WTC11 (cell line): ENCODE results near the gene CD40LG. TPM values are rescaled to one million over a fixed set of nuclear protein-coding genes. Genes with fewer than 3 reads are reported as not detected.

Source experiments
- ATAC-seq: fragments of 200-7000 bp; cut with Tn5 transposase; 2 replicates; pipeline ENCODE4 v1.10.0; 2021; ENCODE audit warnings: mild to moderate bottlenecking, moderate library complexity
- CTCF ChIA-PET: fragments of 300-600 bp; sonication (Branson Sonifier 250); formaldehyde crosslinking; loops from one replicate; lab custom pipeline; 2021; ENCODE audit warnings: antibody characterized with exemption; lab: Charles Lee
- POLR2A ChIA-PET: fragments of 350-600 bp; sonication (Branson Sonifier 250); formaldehyde crosslinking; loops from one replicate; lab custom pipeline; 2021; ENCODE audit warnings: antibody characterized with exemption; lab: Charles Lee
- DNase-seq: peaks from one replicate; pipeline ENCODE4 v3.0.0; 2021; ENCODE audit warnings: low spot score
- H3K27ac Mint-ChIP-seq: 2 replicates; pipeline ENCODE4 v1.8.0; 2021; ENCODE audit warnings: mixed read lengths
- H3K27me3 Mint-ChIP-seq: 2 replicates; pipeline ENCODE4 v1.8.0; 2021; ENCODE audit warnings: low read depth, mild to moderate bottlenecking, moderate library complexity, mixed read lengths
- H3K36me3 Mint-ChIP-seq: 2 replicates; pipeline ENCODE4 v1.8.0; 2021; ENCODE audit warnings: mixed read lengths
- H3K4me1 Mint-ChIP-seq: 2 replicates; pipeline ENCODE4 v1.8.0; 2022; ENCODE audit warnings: mixed read lengths
- H3K4me3 Mint-ChIP-seq: 2 replicates; pipeline ENCODE4 v1.8.0; 2021; ENCODE audit warnings: mild to moderate bottlenecking, moderate library complexity, mixed read lengths
- H3K9me3 Mint-ChIP-seq: 2 replicates; pipeline ENCODE4 v1.8.0; 2021; ENCODE audit warnings: mixed read lengths
- E2F5 ChIP-seq: sonication (generic); formaldehyde crosslinking; IDR thresholded peaks from 2 replicates; pipeline ENCODE4 v1.8.1; 2022; ENCODE audit warnings: mild to moderate bottlenecking, moderate library complexity, missing genetic modification reagents
- GRHL2 ChIP-seq: fragments of 250-450 bp; sonication (Bioruptor Pico); IDR thresholded peaks from 2 replicates; pipeline ENCODE4 v1.8.0; 2022; ENCODE audit warnings: mild to moderate bottlenecking, moderate library complexity; ENCODE audit not compliant: insufficient replicate concordance, severe bottlenecking
- MAX ChIP-seq: sonication (generic); formaldehyde crosslinking; IDR thresholded peaks from 2 replicates; pipeline ENCODE4 v1.8.0; 2022; ENCODE audit warnings: mild to moderate bottlenecking, missing genetic modification reagents
- NFATC4 ChIP-seq: fragments of 250-450 bp; sonication (Bioruptor Pico); IDR thresholded peaks from 2 replicates; pipeline ENCODE4 v1.9.0; 2021; ENCODE audit warnings: mild to moderate bottlenecking
- NR3C1 ChIP-seq: sonication (generic); formaldehyde crosslinking; conservative IDR thresholded peaks from 2 replicates; pipeline ENCODE4 v1.8.1; 2023; ENCODE audit warnings: low read depth, mild to moderate bottlenecking, missing genetic modification reagents
- OVOL2 ChIP-seq: fragments of 250-450 bp; sonication (Bioruptor Pico); IDR thresholded peaks from 2 replicates; pipeline ENCODE4 v1.9.0; 2021; ENCODE audit warnings: mild to moderate bottlenecking, borderline replicate concordance
- ZNF138 ChIP-seq: sonication (generic); formaldehyde crosslinking; conservative IDR thresholded peaks from 2 replicates; pipeline ENCODE4 v1.8.1; 2022; ENCODE audit warnings: mild to moderate bottlenecking, moderate library complexity, missing genetic modification reagents
- ZNF219 ChIP-seq: sonication (generic); formaldehyde crosslinking; IDR thresholded peaks from 2 replicates; pipeline ENCODE4 v1.8.0; 2023; ENCODE audit warnings: missing genetic modification reagents, mild to moderate bottlenecking, borderline replicate concordance
- ZNF232 ChIP-seq: sonication (generic); formaldehyde crosslinking; IDR thresholded peaks from 2 replicates; pipeline ENCODE4 v1.8.0; 2022; ENCODE audit warnings: mild to moderate bottlenecking, missing genetic modification reagents
- ZNF423 ChIP-seq: fragments of 250-450 bp; sonication (Bioruptor Pico); IDR thresholded peaks from 2 replicates; pipeline ENCODE4 v2.1.2; 2022; ENCODE audit warnings: mild to moderate bottlenecking, moderate library complexity
- total RNA-seq: library from RNA; stranded (reverse); gene quantifications from 3 replicates; pipeline ENCODE4 v1.2.3, GENCODE V29; 2021
- TF ChIP-seq, protein P1 (sequence below): fragments of 250-450 bp; sonication (Bioruptor Pico); IDR thresholded peaks from 2 replicates; pipeline ENCODE4 v1.9.0; 2021; ENCODE audit warnings: mild to moderate bottlenecking
- TF ChIP-seq, protein P2 (sequence below): sonication (generic); formaldehyde crosslinking; IDR thresholded peaks from 2 replicates; pipeline ENCODE4 v1.8.0; 2022; ENCODE audit warnings: missing genetic modification reagents
- TF ChIP-seq, protein P3 (sequence below): fragments of 200-600 bp; IDR thresholded peaks from 2 replicates; pipeline ENCODE4 v1.8.0; 2022; ENCODE audit warnings: antibody characterized with exemption
- TF ChIP-seq, protein P4 (sequence below): sonication (generic); formaldehyde crosslinking; IDR thresholded peaks from 2 replicates; pipeline ENCODE4 v1.8.0; 2023; ENCODE audit warnings: missing genetic modification reagents, mild to moderate bottlenecking, borderline replicate concordance

Gene CD40LG
- total RNA-seq, 1 experiment from 2014 or later: not detected

GRCh38 chrX:136692271-136692670 lies 44.3 kb downstream of the CD40LG start (continued):
- TF ChIP-seq, protein P1, sequence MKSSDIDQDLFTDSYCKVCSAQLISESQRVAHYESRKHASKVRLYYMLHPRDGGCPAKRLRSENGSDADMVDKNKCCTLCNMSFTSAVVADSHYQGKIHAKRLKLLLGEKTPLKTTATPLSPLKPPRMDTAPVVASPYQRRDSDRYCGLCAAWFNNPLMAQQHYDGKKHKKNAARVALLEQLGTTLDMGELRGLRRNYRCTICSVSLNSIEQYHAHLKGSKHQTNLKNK (CRISPR knock-in tag): no peak

DNA sequence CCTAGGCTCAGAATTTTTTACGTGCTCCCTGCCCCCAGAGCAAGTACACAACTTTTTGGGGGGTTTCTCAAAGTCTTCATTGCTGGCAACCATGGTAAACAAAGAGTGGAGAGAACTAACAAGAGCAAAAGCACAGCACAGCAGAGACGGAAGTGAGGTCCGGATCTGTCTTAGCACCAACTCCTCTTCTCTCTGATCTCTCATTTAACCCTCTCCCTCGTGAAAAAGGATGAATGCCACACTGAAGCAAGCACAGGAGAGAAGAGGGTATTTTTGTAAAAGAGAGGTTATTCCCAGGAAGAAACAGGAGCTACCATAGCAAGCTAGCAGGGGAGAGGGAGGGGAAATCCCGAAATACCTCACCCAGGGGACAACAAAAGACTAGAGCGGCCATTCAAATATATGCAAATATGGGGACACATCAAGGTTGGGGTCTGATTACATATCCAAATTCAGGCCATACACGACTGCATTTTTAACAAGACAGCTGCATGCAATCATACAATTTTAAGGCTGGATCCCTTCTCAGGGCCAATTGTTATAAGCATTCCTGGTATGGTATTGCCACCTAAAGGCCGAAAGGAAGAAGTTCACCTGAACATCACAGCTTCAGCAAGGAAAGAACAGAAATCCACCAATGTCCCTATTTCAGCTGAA lies 46.6 kb downstream of the CD40LG start:
- DNase-seq (no peak), ATAC-seq (peak; percentile 77)
- CTCF ChIA-PET: interaction anchor here (0.6 to 2.5 kb wide), 17 partner anchors 13 to 422 kb away, joined by 3 to 55 read pairs (median 3); partner anchors contain the start of gene HTATSF1
- Mint-ChIP-seq H3K9me3 (peaks cover 11% of the 10 kb centered on the region), H3K27ac (peak overlapping the region; percentile 91), H3K4me1 (peaks cover 8% of the 10 kb centered on the region), H3K27me3 (no peaks in the 10 kb centered on the region), H3K4me3 (no peak overlapping the region), H3K36me3 (0 out of 2 replicates have a peak, but pooled peaks cover 3% of the 10 kb centered on the region)
- TF ChIP-seq NFATC4 (CRISPR knock-in tag) (no peak), ZNF423 (no peak), ZNF232 (CRISPR knock-in tag) (no peak), NR3C1 (CRISPR knock-in tag) (no peak), E2F5 (CRISPR knock-in tag) (no peak)
- TF ChIP-seq, protein P2, sequence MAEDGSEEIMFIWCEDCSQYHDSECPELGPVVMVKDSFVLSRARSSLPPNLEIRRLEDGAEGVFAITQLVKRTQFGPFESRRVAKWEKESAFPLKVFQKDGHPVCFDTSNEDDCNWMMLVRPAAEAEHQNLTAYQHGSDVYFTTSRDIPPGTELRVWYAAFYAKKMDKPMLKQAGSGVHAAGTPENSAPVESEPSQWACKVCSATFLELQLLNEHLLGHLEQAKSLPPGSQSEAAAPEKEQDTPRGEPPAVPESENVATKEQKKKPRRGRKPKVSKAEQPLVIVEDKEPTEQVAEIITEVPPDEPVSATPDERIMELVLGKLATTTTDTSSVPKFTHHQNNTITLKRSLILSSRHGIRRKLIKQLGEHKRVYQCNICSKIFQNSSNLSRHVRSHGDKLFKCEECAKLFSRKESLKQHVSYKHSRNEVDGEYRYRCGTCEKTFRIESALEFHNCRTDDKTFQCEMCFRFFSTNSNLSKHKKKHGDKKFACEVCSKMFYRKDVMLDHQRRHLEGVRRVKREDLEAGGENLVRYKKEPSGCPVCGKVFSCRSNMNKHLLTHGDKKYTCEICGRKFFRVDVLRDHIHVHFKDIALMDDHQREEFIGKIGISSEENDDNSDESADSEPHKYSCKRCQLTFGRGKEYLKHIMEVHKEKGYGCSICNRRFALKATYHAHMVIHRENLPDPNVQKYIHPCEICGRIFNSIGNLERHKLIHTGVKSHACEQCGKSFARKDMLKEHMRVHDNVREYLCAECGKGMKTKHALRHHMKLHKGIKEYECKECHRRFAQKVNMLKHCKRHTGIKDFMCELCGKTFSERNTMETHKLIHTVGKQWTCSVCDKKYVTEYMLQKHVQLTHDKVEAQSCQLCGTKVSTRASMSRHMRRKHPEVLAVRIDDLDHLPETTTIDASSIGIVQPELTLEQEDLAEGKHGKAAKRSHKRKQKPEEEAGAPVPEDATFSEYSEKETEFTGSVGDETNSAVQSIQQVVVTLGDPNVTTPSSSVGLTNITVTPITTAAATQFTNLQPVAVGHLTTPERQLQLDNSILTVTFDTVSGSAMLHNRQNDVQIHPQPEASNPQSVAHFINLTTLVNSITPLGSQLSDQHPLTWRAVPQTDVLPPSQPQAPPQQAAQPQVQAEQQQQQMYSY (CRISPR knock-in tag): no peak
- TF ChIP-seq, protein P3, sequence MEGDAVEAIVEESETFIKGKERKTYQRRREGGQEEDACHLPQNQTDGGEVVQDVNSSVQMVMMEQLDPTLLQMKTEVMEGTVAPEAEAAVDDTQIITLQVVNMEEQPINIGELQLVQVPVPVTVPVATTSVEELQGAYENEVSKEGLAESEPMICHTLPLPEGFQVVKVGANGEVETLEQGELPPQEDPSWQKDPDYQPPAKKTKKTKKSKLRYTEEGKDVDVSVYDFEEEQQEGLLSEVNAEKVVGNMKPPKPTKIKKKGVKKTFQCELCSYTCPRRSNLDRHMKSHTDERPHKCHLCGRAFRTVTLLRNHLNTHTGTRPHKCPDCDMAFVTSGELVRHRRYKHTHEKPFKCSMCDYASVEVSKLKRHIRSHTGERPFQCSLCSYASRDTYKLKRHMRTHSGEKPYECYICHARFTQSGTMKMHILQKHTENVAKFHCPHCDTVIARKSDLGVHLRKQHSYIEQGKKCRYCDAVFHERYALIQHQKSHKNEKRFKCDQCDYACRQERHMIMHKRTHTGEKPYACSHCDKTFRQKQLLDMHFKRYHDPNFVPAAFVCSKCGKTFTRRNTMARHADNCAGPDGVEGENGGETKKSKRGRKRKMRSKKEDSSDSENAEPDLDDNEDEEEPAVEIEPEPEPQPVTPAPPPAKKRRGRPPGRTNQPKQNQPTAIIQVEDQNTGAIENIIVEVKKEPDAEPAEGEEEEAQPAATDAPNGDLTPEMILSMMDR: peak; percentile 47; the same call in 1 of the 2 replicates
- POLR2A ChIA-PET: no interaction called here

DNA sequence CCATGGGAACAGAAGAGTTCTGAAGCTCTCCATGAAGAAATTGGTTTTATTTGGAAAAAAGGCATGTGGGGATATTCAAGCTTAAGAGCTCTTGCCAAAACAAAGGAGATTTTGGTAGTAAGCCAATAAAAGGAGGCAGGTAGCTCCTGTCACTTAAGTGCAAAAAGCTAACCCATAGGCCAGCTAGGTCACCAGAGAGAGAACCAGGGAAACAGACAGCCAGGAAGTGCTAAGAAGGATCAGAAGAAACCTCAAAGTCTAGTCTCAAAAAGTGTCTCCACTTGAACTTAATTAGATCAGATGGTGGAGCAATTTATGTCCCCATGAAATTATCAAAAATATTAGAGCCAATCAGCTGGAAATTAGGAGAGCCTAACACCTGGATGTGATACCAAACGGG lies 49.2 kb downstream of the CD40LG start:
- Mint-ChIP-seq H3K27me3 (no peaks in the 10 kb centered on the region), H3K4me3 (no peak overlapping the region), H3K27ac (no peak overlapping the region), H3K9me3 (peaks cover 18% of the 10 kb centered on the region), H3K4me1 (peaks cover 5% of the 10 kb centered on the region), H3K36me3 (peaks cover 6% of the 10 kb centered on the region)
- ChIA-PET CTCF (interaction anchor here (1.0 to 1.1 kb wide), 2 partner anchors 9 to 89 kb away, joined by 3 read pairs; no protein-coding TSS in a partner anchor), POLR2A (no interaction called here)
- ATAC-seq (no peak), DNase-seq (no peak)
- TF ChIP-seq, protein P4, sequence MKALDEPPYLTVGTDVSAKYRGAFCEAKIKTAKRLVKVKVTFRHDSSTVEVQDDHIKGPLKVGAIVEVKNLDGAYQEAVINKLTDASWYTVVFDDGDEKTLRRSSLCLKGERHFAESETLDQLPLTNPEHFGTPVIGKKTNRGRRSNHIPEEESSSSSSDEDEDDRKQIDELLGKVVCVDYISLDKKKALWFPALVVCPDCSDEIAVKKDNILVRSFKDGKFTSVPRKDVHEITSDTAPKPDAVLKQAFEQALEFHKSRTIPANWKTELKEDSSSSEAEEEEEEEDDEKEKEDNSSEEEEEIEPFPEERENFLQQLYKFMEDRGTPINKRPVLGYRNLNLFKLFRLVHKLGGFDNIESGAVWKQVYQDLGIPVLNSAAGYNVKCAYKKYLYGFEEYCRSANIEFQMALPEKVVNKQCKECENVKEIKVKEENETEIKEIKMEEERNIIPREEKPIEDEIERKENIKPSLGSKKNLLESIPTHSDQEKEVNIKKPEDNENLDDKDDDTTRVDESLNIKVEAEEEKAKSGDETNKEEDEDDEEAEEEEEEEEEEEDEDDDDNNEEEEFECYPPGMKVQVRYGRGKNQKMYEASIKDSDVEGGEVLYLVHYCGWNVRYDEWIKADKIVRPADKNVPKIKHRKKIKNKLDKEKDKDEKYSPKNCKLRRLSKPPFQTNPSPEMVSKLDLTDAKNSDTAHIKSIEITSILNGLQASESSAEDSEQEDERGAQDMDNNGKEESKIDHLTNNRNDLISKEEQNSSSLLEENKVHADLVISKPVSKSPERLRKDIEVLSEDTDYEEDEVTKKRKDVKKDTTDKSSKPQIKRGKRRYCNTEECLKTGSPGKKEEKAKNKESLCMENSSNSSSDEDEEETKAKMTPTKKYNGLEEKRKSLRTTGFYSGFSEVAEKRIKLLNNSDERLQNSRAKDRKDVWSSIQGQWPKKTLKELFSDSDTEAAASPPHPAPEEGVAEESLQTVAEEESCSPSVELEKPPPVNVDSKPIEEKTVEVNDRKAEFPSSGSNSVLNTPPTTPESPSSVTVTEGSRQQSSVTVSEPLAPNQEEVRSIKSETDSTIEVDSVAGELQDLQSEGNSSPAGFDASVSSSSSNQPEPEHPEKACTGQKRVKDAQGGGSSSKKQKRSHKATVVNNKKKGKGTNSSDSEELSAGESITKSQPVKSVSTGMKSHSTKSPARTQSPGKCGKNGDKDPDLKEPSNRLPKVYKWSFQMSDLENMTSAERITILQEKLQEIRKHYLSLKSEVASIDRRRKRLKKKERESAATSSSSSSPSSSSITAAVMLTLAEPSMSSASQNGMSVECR (CRISPR knock-in tag): no peak
- TF ChIP-seq ZNF219 (CRISPR knock-in tag) (no peak), OVOL2 (no peak), MAX (CRISPR knock-in tag) (no peak), ZNF138 (no peak), GRHL2 (CRISPR knock-in tag) (no peak)
